ENCODE measurements around the gene KLHL3.

The KLHL3 gene

DNA sequence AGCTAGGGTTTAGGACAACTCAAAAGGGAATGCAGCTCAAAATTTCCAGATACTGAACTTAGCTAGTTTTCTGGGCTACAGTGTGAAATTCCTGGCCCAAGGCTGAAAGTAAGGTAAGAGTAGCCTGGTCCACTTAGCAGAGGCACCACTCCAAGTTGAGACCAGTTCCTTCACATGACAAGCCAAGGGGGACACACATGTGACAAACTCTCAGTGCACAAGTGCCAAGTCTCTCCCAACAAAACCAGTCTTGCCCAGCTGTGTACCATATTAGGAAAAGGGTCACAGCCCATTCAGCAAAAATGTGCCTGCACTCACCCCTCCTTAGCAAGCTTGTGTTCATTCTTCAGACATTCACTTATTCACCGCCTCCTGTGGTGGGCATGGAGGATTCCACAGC is 27.8 kb downstream of the KLHL3 start:
- Histone ChIP-seq H3K4me1 (ENCODE audit: control insufficient read depth, insufficient read depth, low read length) (no peaks in the 10 kb centered on the region), H3K4me3 (ENCODE audit: low read depth, low read length) (no peak overlapping the region), H3K27ac (ENCODE audit: extremely low read depth, low read depth, low read length) (no peak overlapping the region), H3K9me3 (ENCODE audit: control insufficient read depth, insufficient read depth, low read depth, low read length) (no peaks in the 10 kb centered on the region), H3K36me3 (ENCODE audit: control insufficient read depth in 2 of 2, insufficient read depth in 1 of 2, low read length in 2 of 2) (no peaks in the 10 kb centered on the region)
- TF ChIP-seq KLF10 (tag by site-specific recombination; IDR thresholded peaks at IDR 0.05) (no peak), IKZF3 (tag by site-specific recombination; IDR thresholded peaks at IDR 0.05) (no peak), KLF8 (tag by site-specific recombination; IDR thresholded peaks at IDR 0.05) (no peak), SP3 (tag by site-specific recombination; IDR thresholded peaks at IDR 0.05) (no peak), ZNF48 (tag by site-specific recombination; IDR thresholded peaks at IDR 0.05) (no peak), ZBTB1 (tag by site-specific recombination; IDR thresholded peaks at IDR 0.05) (no peak), HOXD13 (CRISPR knock-in tag; IDR thresholded peaks at IDR 0.05; ENCODE audit: borderline replicate concordance) (no peak), ZNF596 (tag by site-specific recombination; IDR thresholded peaks at IDR 0.05) (no peak), SALL2 (tag by site-specific recombination; IDR thresholded peaks at IDR 0.05; ENCODE audit: borderline replicate concordance) (no peak), PRDM1 (tag by site-specific recombination; IDR thresholded peaks at IDR 0.05) (no peak), ZNF776 (tag by site-specific recombination; IDR thresholded peaks at IDR 0.05; ENCODE audit: borderline replicate concordance) (no peak)
- TF ChIP-seq, protein P1, sequence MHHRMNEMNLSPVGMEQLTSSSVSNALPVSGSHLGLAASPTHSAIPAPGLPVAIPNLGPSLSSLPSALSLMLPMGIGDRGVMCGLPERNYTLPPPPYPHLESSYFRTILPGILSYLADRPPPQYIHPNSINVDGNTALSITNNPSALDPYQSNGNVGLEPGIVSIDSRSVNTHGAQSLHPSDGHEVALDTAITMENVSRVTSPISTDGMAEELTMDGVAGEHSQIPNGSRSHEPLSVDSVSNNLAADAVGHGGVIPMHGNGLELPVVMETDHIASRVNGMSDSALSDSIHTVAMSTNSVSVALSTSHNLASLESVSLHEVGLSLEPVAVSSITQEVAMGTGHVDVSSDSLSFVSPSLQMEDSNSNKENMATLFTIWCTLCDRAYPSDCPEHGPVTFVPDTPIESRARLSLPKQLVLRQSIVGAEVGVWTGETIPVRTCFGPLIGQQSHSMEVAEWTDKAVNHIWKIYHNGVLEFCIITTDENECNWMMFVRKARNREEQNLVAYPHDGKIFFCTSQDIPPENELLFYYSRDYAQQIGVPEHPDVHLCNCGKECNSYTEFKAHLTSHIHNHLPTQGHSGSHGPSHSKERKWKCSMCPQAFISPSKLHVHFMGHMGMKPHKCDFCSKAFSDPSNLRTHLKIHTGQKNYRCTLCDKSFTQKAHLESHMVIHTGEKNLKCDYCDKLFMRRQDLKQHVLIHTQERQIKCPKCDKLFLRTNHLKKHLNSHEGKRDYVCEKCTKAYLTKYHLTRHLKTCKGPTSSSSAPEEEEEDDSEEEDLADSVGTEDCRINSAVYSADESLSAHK (tag by site-specific recombination; IDR thresholded peaks at IDR 0.05): no peak
- TF ChIP-seq, protein P2, sequence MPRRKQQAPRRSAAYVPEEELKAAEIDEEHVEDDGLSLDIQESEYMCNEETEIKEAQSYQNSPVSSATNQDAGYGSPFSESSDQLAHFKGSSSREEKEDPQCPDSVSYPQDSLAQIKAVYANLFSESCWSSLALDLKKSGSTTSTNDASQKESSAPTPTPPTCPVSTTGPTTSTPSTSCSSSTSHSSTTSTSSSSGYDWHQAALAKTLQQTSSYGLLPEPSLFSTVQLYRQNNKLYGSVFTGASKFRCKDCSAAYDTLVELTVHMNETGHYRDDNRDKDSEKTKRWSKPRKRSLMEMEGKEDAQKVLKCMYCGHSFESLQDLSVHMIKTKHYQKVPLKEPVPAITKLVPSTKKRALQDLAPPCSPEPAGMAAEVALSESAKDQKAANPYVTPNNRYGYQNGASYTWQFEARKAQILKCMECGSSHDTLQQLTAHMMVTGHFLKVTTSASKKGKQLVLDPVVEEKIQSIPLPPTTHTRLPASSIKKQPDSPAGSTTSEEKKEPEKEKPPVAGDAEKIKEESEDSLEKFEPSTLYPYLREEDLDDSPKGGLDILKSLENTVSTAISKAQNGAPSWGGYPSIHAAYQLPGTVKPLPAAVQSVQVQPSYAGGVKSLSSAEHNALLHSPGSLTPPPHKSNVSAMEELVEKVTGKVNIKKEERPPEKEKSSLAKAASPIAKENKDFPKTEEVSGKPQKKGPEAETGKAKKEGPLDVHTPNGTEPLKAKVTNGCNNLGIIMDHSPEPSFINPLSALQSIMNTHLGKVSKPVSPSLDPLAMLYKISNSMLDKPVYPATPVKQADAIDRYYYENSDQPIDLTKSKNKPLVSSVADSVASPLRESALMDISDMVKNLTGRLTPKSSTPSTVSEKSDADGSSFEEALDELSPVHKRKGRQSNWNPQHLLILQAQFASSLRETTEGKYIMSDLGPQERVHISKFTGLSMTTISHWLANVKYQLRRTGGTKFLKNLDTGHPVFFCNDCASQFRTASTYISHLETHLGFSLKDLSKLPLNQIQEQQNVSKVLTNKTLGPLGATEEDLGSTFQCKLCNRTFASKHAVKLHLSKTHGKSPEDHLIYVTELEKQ (tag by site-specific recombination; IDR thresholded peaks at IDR 0.05; ENCODE audit: borderline replicate concordance): no peak
- TF ChIP-seq, protein P3, sequence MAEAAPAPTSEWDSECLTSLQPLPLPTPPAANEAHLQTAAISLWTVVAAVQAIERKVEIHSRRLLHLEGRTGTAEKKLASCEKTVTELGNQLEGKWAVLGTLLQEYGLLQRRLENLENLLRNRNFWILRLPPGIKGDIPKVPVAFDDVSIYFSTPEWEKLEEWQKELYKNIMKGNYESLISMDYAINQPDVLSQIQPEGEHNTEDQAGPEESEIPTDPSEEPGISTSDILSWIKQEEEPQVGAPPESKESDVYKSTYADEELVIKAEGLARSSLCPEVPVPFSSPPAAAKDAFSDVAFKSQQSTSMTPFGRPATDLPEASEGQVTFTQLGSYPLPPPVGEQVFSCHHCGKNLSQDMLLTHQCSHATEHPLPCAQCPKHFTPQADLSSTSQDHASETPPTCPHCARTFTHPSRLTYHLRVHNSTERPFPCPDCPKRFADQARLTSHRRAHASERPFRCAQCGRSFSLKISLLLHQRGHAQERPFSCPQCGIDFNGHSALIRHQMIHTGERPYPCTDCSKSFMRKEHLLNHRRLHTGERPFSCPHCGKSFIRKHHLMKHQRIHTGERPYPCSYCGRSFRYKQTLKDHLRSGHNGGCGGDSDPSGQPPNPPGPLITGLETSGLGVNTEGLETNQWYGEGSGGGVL (tag by site-specific recombination; IDR thresholded peaks at IDR 0.05): no peak
- CTCF ChIA-PET: interaction anchor here (0.6 to 1.1 kb wide), 2 partner anchors 48 to 249 kb away, joined by 3 read pairs; no protein-coding TSS in a partner anchor
- POLR2A ChIA-PET: no interaction called here

- POLR2A ChIA-PET: no interaction called here
- TF ChIP-seq OSR2 (tag by site-specific recombination; IDR thresholded peaks at IDR 0.05): no peak
- no peak for TF ChIP-seq KLF16 (tag by site-specific recombination; IDR thresholded peaks at IDR 0.05)
- TF ChIP-seq ZNF626 (tag by site-specific recombination; IDR thresholded peaks at IDR 0.05): no peak
- no peak overlapping the region for H3K4me3 ChIP-seq (ENCODE audit: low read depth, low read length)
- no peaks in the 10 kb centered on the region for H3K36me3 ChIP-seq (ENCODE audit: control insufficient read depth in 2 of 2, insufficient read depth in 1 of 2, low read length in 2 of 2)
- no peak overlapping the region for H3K27ac ChIP-seq (ENCODE audit: extremely low read depth, low read depth, low read length)
- no peaks in the 10 kb centered on the region for H3K9me3 ChIP-seq (ENCODE audit: control insufficient read depth, insufficient read depth, low read depth, low read length)
- no peaks in the 10 kb centered on the region for H3K4me1 ChIP-seq (ENCODE audit: control insufficient read depth, insufficient read depth, low read length)
- CTCF ChIA-PET: no interaction called here
Observed at GRCh38 chr5:137706841-137707240, 29.0 kb downstream of the KLHL3 start.
